ENCODE data around the gene PLEKHM2. TPM values are rescaled to one million over a fixed set of nuclear protein-coding genes. Genes with fewer than 3 reads are reported as not detected.

The PLEKHM2 gene
- total and polyA plus RNA-seq, 2 of the 8 experiments (the other 6 are each of a cell fraction or from before 2014, with no cell fraction given): 38.3 to 47.6 TPM

DNA sequence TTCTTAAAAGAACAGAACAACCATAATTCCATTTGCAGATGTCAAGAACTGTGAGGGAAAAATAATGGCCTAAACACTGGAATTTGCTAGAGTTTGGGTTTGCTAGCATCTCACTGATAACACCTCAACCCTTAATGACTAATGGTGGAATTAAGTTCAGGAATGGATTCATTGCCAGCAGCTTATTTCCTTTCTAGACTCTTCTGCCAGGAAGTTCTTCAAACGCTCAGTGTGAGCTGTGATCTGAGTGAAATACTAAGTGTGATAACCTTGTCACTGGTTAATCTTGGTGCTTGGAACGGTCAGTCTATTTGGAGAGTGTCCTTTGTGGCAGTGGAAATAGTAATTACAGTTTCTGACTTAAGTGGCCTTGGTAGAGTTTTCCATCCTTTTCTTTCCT, 21.6 kb upstream of the PLEKHM2 start:
- H3K4me2 ChIP-seq (ENCODE audit: insufficient read depth in 1 of 2, low read depth in 2 of 2, low read length in 2 of 2): no peak overlapping the region
- no peaks in the 10 kb centered on the region for H3K79me2 ChIP-seq (ENCODE audit: control insufficient read depth in 1 of 2, insufficient read depth in 2 of 2, low read length in 2 of 2)
- no peaks in the 10 kb centered on the region for H3K9me3 ChIP-seq (ENCODE audit: insufficient read depth in 2 of 2, low read depth in 1 of 2, low read length in 1 of 2)
- H3K4me3 ChIP-seq (ENCODE audit: extremely low read depth in 1 of 4, insufficient read depth in 2 of 4, low read depth in 3 of 4, low read length in 4 of 4): no peak overlapping the region
- POLR2A ChIA-PET (ENCODE audit: partially characterized antibody): no interaction called here
- peaks cover 8 to 37% (median 22%) of the 10 kb centered on the region in 4 experiments for H3K36me3 ChIP-seq (ENCODE audit: control insufficient read depth in 2 of 4, insufficient read depth in 4 of 4, low read length in 3 of 4)
- no peak overlapping the region for H2BK12ac ChIP-seq (ENCODE audit: low read depth, low read length)
- no peak overlapping the region for H3K18ac ChIP-seq (ENCODE audit: extremely low read depth, low read length)
- H2AK5ac ChIP-seq (ENCODE audit: low read depth, low read length): no peak overlapping the region
- no peak overlapping the region for H3K27ac ChIP-seq (ENCODE audit: low read depth, low read length)
- no peak overlapping the region for H2BK5ac ChIP-seq (ENCODE audit: low read depth, low read length)
- H4K91ac ChIP-seq (replicated peaks; ENCODE audit: insufficient read length, low read length): no peak overlapping the region
- H3K9ac ChIP-seq (replicated peaks in 1 of 4; ENCODE audit: extremely low read depth in 1 of 4, low read depth in 3 of 4, low read length in 3 of 4): no peak overlapping the region
- H2BK15ac ChIP-seq (ENCODE audit: low read length): no peak overlapping the region
- H3K23me2 ChIP-seq (ENCODE audit: low read depth, low read length): no peaks in the 10 kb centered on the region
- no peak for DNase-seq (ENCODE audit: low read depth in 1 of 2, low spot score in 2 of 2)
- H2BK20ac ChIP-seq (ENCODE audit: low read length): no peak overlapping the region
- H3K79me1 ChIP-seq (ENCODE audit: low read depth, low read length): peaks cover 3% of the 10 kb centered on the region; the same call in 1 of the 2 replicates
- FAIRE-seq: no peak
- peaks cover 0 to 2% (median 0%) of the 10 kb centered on the region in 4 experiments; a peak in 1 of 7 replicates for H3K4me1 ChIP-seq (replicated peaks in 1 of 4; ENCODE audit: control insufficient read depth in 3 of 4, insufficient read depth in 4 of 4, low read length in 3 of 4)
- no peak overlapping the region for H2AFZ ChIP-seq (ENCODE audit: low read length)
- no peak overlapping the region for H3K56ac ChIP-seq (replicated peaks; ENCODE audit: insufficient read length, low read depth, low read length)
- CTCF ChIA-PET (ENCODE audit: partially characterized antibody): interaction anchor here (1.2 kb wide), 1 partner anchor 42 kb away, joined by 4 read pairs; no protein-coding TSS in a partner anchor
- no peak overlapping the region for H3K4ac ChIP-seq (replicated peaks; ENCODE audit: insufficient read length, low read depth, low read length)
- no peak overlapping the region for H4K8ac ChIP-seq (ENCODE audit: extremely low read depth, insufficient read depth, low read length)
- no peak overlapping the region for H4K5ac ChIP-seq (ENCODE audit: insufficient read length, low read depth, low read length)
- no peak overlapping the region for H3K23ac ChIP-seq (ENCODE audit: insufficient read length)
- 83% methylated on average over 2 of the region's 2 CpGs; no CpG with 5 or more reads in 1 of the 2 experiments for WGBS, 2 experiments (ENCODE audit: extremely low coverage in 1 of 2, insufficient coverage in 1 of 2, insufficient read length in 1 of 2, insufficient replicate concordance in 2 of 2, low coverage in 1 of 2, low lambda C conversion rate in 2 of 2, missing lambda C conversion rate in 1 of 2)
- no peaks in the 10 kb centered on the region for H4K20me1 ChIP-seq (replicated peaks in 1 of 2; ENCODE audit: control insufficient read depth in 1 of 2, insufficient read depth in 2 of 2, low read length in 2 of 2)
- no peaks in the 10 kb centered on the region for H3K27me3 ChIP-seq (replicated peaks in 1 of 4; ENCODE audit: control insufficient read depth in 3 of 4, extremely low read depth in 1 of 4, insufficient read depth in 3 of 4, low read length in 3 of 4)
- H2BK120ac ChIP-seq (replicated peaks; ENCODE audit: low read depth, low read length): no peak overlapping the region
- no peak overlapping the region for H3K14ac ChIP-seq (ENCODE audit: insufficient read length)
- TF ChIP-seq MAFK (IDR thresholded peaks at IDR 0.05; ENCODE audit: low read depth, low read length) (no peak), HDAC2 (IDR thresholded peaks at IDR 0.05; ENCODE audit: borderline replicate concordance in 1 of 2, low read depth in 2 of 2, low read length in 2 of 2) (no peak), POU5F1 (IDR thresholded peaks at IDR 0.05; ENCODE audit: low read depth, low read length) (no peak), POLR2A (IDR thresholded peaks at IDR 0.05; ENCODE audit: control extremely low read depth in 1 of 2, low read depth in 2 of 2, low read length in 2 of 2) (no peak), SAP30 (IDR thresholded peaks at IDR 0.05; ENCODE audit: insufficient read depth, insufficient replicate concordance, low read length) (no peak), CBX5 (IDR thresholded peaks at IDR 0.05; ENCODE audit: low read depth, low read length) (no peak), POLR2AphosphoS5 (IDR thresholded peaks at IDR 0.05; ENCODE audit: low read depth, low read length) (no peak), CREB1 (IDR thresholded peaks at IDR 0.05) (no peak), RFX5 (IDR thresholded peaks at IDR 0.05; ENCODE audit: borderline replicate concordance, low read depth, low read length) (no peak), NRF1 (IDR thresholded peaks at IDR 0.05; ENCODE audit: low read depth, low read length) (no peak), ASH2L (IDR thresholded peaks at IDR 0.05; ENCODE audit: low read length) (no peak), TCF12 (IDR thresholded peaks at IDR 0.05; ENCODE audit: low read depth, low read length) (no peak)
- TF ChIP-seq, protein P1, sequence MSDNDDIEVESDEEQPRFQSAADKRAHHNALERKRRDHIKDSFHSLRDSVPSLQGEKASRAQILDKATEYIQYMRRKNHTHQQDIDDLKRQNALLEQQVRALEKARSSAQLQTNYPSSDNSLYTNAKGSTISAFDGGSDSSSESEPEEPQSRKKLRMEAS (IDR thresholded peaks at IDR 0.05): no peak

All from H1 (cell line).